Neutrophil (primary cell): ENCODE data around the gene DENND1A.

ENCODE experiments used
- H3K27ac ChIP-seq: fragments of 200-600 bp; sonication (generic); 2 replicates; pipeline ENCODE4 v1.5.1; 2016; ENCODE audit warnings: mild to moderate bottlenecking, moderate library complexity
- H3K27me3 ChIP-seq: fragments of 200-600 bp; sonication (generic); 2 replicates; pipeline ENCODE4 v1.6.0; 2016; ENCODE audit warnings: mild to moderate bottlenecking
- H3K36me3 ChIP-seq: fragments of 200-600 bp; sonication (generic); 2 replicates; pipeline ENCODE4 v1.5.1; 2017
- H3K4me1 ChIP-seq, 2 experiments: fragments of 200-600 bp in 1 of 2; sonication (generic) in 1 of 2; 1 replicate in 1 of 2; 2 replicates in 1 of 2; pipeline versions ENCODE4 v1.5.1 to v1.6.1; 2013 to 2016; ENCODE audit warnings: low read depth in 1 of 2, low read length in 1 of 2, mild to moderate bottlenecking in 1 of 2, moderate library complexity in 1 of 2; ENCODE audit not compliant: control insufficient read depth in 1 of 2, insufficient read depth in 1 of 2
- H3K4me3 ChIP-seq, 2 experiments: fragments of 200-600 bp in 1 of 2; sonication (generic) in 1 of 2; 1 replicate in 1 of 2; 2 replicates in 1 of 2; pipeline ENCODE4 v1.5.1; 2013 to 2016; ENCODE audit warnings: low read depth in 1 of 2, low read length in 1 of 2, mild to moderate bottlenecking in 1 of 2, moderate library complexity in 1 of 2
- H3K9me3 ChIP-seq: fragments of 200-600 bp; sonication (generic); 2 replicates; pipeline ENCODE4 v1.5.1; 2016
- CTCF ChIP-seq: fragments of 200-600 bp; sonication (generic); IDR thresholded peaks from 2 replicates; pipeline ENCODE4 v1.5.1; 2016; ENCODE audit warnings: antibody characterized with exemption

Gene DENND1A

GRCh38 chr9:123769719-123770118 lies 160.2 kb downstream of the DENND1A start:
- Histone ChIP-seq H3K4me3 (no peak overlapping the region), H3K27me3 (no peaks in the 10 kb centered on the region), H3K36me3 (no peaks in the 10 kb centered on the region), H3K9me3 (no peaks in the 10 kb centered on the region), H3K4me1 (peaks cover 26 to 30% of the 10 kb centered on the region in 2 experiments), H3K27ac (no peak overlapping the region)
- no peak for TF ChIP-seq CTCF

- no peaks in the 10 kb centered on the region for H3K9me3 ChIP-seq
- peaks cover 3 to 11% of the 10 kb centered on the region in 2 experiments for H3K4me1 ChIP-seq
- H3K4me3 ChIP-seq = no peak overlapping the region
- TF ChIP-seq CTCF = no peak
- H3K27ac ChIP-seq = no peak overlapping the region
- no peaks in the 10 kb centered on the region for H3K36me3 ChIP-seq
- no peaks in the 10 kb centered on the region for H3K27me3 ChIP-seq
Measured at GRCh38 chr9:123763910-123764588, 165.9 kb downstream of the DENND1A start.

GRCh38 chr9:123761905-123762605 lies 167.9 kb downstream of the DENND1A start:
- Histone ChIP-seq H3K27me3 (no peaks in the 10 kb centered on the region), H3K4me1 (peaks cover 7 to 11% of the 10 kb centered on the region in 2 experiments), H3K36me3 (peaks cover 5% of the 10 kb centered on the region), H3K9me3 (no peaks in the 10 kb centered on the region), H3K4me3 (no peak overlapping the region), H3K27ac (no peak overlapping the region)
- no peak for TF ChIP-seq CTCF

- no peak overlapping the region for H3K4me3 ChIP-seq
- no peaks in the 10 kb centered on the region for H3K9me3 ChIP-seq
- peaks cover 13% of the 10 kb centered on the region for H3K36me3 ChIP-seq
- peaks cover 11 to 22% of the 10 kb centered on the region in 2 experiments for H3K4me1 ChIP-seq
- TF ChIP-seq CTCF = no peak
- H3K27me3 ChIP-seq = no peaks in the 10 kb centered on the region
- H3K27ac ChIP-seq = no peak overlapping the region
Measured at GRCh38 chr9:123757960-123758359, 172.0 kb downstream of the DENND1A start.

GRCh38 chr9:123757547-123757946 lies 172.4 kb downstream of the DENND1A start:
- Histone ChIP-seq H3K4me1 (peaks cover 8 to 20% of the 10 kb centered on the region in 2 experiments), H3K27ac (no peak overlapping the region), H3K36me3 (peaks cover 13% of the 10 kb centered on the region), H3K9me3 (no peaks in the 10 kb centered on the region), H3K27me3 (no peaks in the 10 kb centered on the region), H3K4me3 (no peak overlapping the region)
- no peak for TF ChIP-seq CTCF
